ENCODE results near the gene PACC1. TPM values are rescaled to one million over a fixed set of nuclear protein-coding genes. Genes with fewer than 3 reads are reported as not detected.

The PACC1 gene
- total and polyA plus RNA-seq, 2 donors (not counting 3 experiments of a cell fraction or from before 2014, with no cell fraction given), result 21.0 to 22.3 TPM

- no peak for FAIRE-seq
- H3K36me3 ChIP-seq (ENCODE audit: control insufficient read depth in 2 of 2, extremely low read depth in 1 of 2, insufficient read depth in 2 of 2, low read length in 2 of 2), result no peaks in the 10 kb centered on the region
- no peak overlapping the region for H2AFZ ChIP-seq (ENCODE audit: low read depth, low read length)
- H3K79me2 ChIP-seq (ENCODE audit: control insufficient read depth, insufficient read depth, low read length), result no peaks in the 10 kb centered on the region
- no peak overlapping the region for H3K4me2 ChIP-seq (ENCODE audit: insufficient read depth, low read length)
- intact Hi-C loops (cut with micrococcal nuclease), result loop anchor here (1.0 kb wide), 1 partner anchor 419 kb away; the partner anchor contains the start of genes DTL and INTS7
- no peak for TF ChIP-seq POLR2A (IDR thresholded peaks at IDR 0.05; ENCODE audit: low read depth, low read length)
- no peak for TF ChIP-seq GATA2 (IDR thresholded peaks at IDR 0.05; ENCODE audit: insufficient read depth, insufficient read length, low read depth, low read length)
- no peak for TF ChIP-seq CTCF (IDR thresholded peaks at IDR 0.05; ENCODE audit: extremely low read depth in 1 of 2, insufficient read depth in 1 of 2, low read depth in 1 of 2, low read length in 2 of 2)
- no peak for TF ChIP-seq MYC (IDR thresholded peaks at IDR 0.05; ENCODE audit: low read depth, low read length)
- no peak for TF ChIP-seq FOS (IDR thresholded peaks at IDR 0.05; ENCODE audit: borderline replicate concordance, insufficient read depth, low read length)
- TF ChIP-seq EZH2 (IDR thresholded peaks at IDR 0.05; ENCODE audit: borderline replicate concordance, low read depth, low read length, severe bottlenecking), result no peak
- POLR2A ChIA-PET, result no interaction called here
- CTCF ChIA-PET, result interaction anchor here (1.1 to 7.2 kb wide), 18 partner anchors 23 to 776 kb away, joined by 3 to 198 read pairs (median 14); partner anchors contain the start of genes DTL and INTS7
- dilution Hi-C loops (cut with MboI; ENCODE audit: extremely low pct_ligation_motif_present, low sequenced_read_pairs), result no loop called here
- H3K4me3 ChIP-seq (replicated peaks in 1 of 3; ENCODE audit: insufficient read depth in 1 of 3, low read depth in 1 of 3, low read length in 3 of 3), result no peak overlapping the region
- H3K9ac ChIP-seq (replicated peaks; ENCODE audit: extremely low read depth, insufficient read depth, low read length), result no peak overlapping the region
- no peak overlapping the region for H3K27ac ChIP-seq (ENCODE audit: insufficient read depth, low read depth, low read length)
- peaks cover 0 to 2% of the 10 kb centered on the region in 2 experiments for H3K27me3 ChIP-seq (ENCODE audit: control insufficient read depth in 2 of 2, insufficient read depth in 2 of 2, low read length in 2 of 2)
- H3K9me3 ChIP-seq (replicated peaks; ENCODE audit: control insufficient read depth, insufficient read depth, low read length), result no peaks in the 10 kb centered on the region
- no peaks in the 10 kb centered on the region for H3K9me1 ChIP-seq (replicated peaks; ENCODE audit: control insufficient read depth, extremely low read depth, insufficient read depth, low read length)
- DNase-seq (ENCODE audit: low read depth, low spot score), result no peak
- no peaks in the 10 kb centered on the region for H4K20me1 ChIP-seq (replicated peaks; ENCODE audit: control insufficient read depth, extremely low read depth, insufficient read depth, low read length)
- BruUV-seq (replicated peaks), result no TSS peak
- H3K4me1 ChIP-seq (ENCODE audit: control insufficient read depth, extremely low read depth, insufficient read depth, low read length), result no peaks in the 10 kb centered on the region
Observed at GRCh38 chr1:212454741-212455140, 40.1 kb upstream of the PACC1 start.
